Measurements from ENCODE around the gene HIPK3.

- TF ChIP-seq EZH2 (IDR thresholded peaks at IDR 0.05; ENCODE audit: borderline replicate concordance, low read depth, low read length) (no peak), CTCF (IDR thresholded peaks at IDR 0.05 in 2 of 3, conservative IDR thresholded peaks at IDR 0.05 in 1 of 3; ENCODE audit: insufficient read depth in 2 of 3, low read depth in 1 of 3, low read length in 3 of 3) (no peak), PHB2 (IDR thresholded peaks at IDR 0.05; ENCODE audit: low read depth) (no peak), PHF20 (IDR thresholded peaks at IDR 0.05; ENCODE audit: partially characterized antibody) (no peak), HDAC2 (IDR thresholded peaks at IDR 0.05) (no peak), ZNF778 (CRISPR knock-in tag; IDR thresholded peaks at IDR 0.05) (no peak), POLR2A (conservative IDR thresholded peaks at IDR 0.05) (no peak), EP300 (IDR thresholded peaks at IDR 0.05; ENCODE audit: low read length) (no peak)
- TF ChIP-seq, protein P1, sequence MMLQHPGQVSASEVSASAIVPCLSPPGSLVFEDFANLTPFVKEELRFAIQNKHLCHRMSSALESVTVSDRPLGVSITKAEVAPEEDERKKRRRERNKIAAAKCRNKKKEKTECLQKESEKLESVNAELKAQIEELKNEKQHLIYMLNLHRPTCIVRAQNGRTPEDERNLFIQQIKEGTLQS (IDR thresholded peaks at IDR 0.05), result no peak
- TF ChIP-seq, protein P1 (CRISPR knock-in tag; conservative IDR thresholded peaks at IDR 0.05), result no peak
These were observed 27.6 kb downstream of the HIPK3 start for GRCh38 chr11:33284818-33285217.
